ENCODE measurements around the gene RNU6-7. TPM values are rescaled to one million over a fixed set of nuclear protein-coding genes. Genes with fewer than 3 reads are reported as not detected.

RNU6-7 gene
- total RNA-seq, 1 experiment from 2014 or later = not detected

- Mint-ChIP-seq H3K4me1 (no peaks in the 10 kb centered on the region), H3K4me3 (no peak overlapping the region), H3K9me3 (peaks cover 5 to 8% of the 10 kb centered on the region in 2 experiments; a peak in 4 of 5 replicates), H3K27me3 (ENCODE audit: low read depth) (peaks cover 2% of the 10 kb centered on the region), H3K27ac (no peak overlapping the region), H3K36me3 (ENCODE audit: insufficient read depth in 1 of 3, low read depth in 3 of 3) (no peaks in the 10 kb centered on the region)
- H3K79me2 ChIP-seq (ENCODE audit: insufficient read depth, low read length) = no peaks in the 10 kb centered on the region
- H3K14ac ChIP-seq (ENCODE audit: insufficient read depth, low read length) = no peak overlapping the region
- H2BK15ac ChIP-seq (ENCODE audit: low read depth, low read length) = no peak overlapping the region
- no peak for TF ChIP-seq CTCF (conservative IDR thresholded peaks at IDR 0.05)
- no peak overlapping the region for H2AK5ac ChIP-seq (ENCODE audit: insufficient read length, low read length)
- H3K4ac ChIP-seq (ENCODE audit: low read depth, low read length) = no peak overlapping the region
- no peaks in the 10 kb centered on the region for H3K9me3 ChIP-seq (ENCODE audit: control insufficient read depth, low read depth, low read length)
- H3K18ac ChIP-seq (ENCODE audit: insufficient read length, low read depth, low read length) = no peak overlapping the region
- no peak overlapping the region for H3K23ac ChIP-seq (ENCODE audit: insufficient read length, low read depth, low read length)
- H3K79me1 ChIP-seq (ENCODE audit: insufficient read depth, low read depth, low read length, poor library complexity, severe bottlenecking) = no peaks in the 10 kb centered on the region
- no peak overlapping the region for H3T11ph ChIP-seq (ENCODE audit: low read length)
- no peak overlapping the region for H2AFZ ChIP-seq (ENCODE audit: low read length)
- no peak overlapping the region for H4K91ac ChIP-seq (ENCODE audit: insufficient read length, low read depth, low read length)
- H3K4me1 ChIP-seq (ENCODE audit: insufficient read depth, low read length) = no peaks in the 10 kb centered on the region
- H3K4me2 ChIP-seq (ENCODE audit: insufficient read depth, insufficient read length, low read length) = no peak overlapping the region
- H2BK120ac ChIP-seq (ENCODE audit: low read depth, low read length, poor library complexity, severe bottlenecking) = no peak overlapping the region
- no peak for DNase-seq
- no peak overlapping the region for H3K27ac ChIP-seq (ENCODE audit: insufficient read length, low read depth, low read length)
- no peak overlapping the region for H4K5ac ChIP-seq (ENCODE audit: insufficient read length, low read depth, low read length)
- no peaks in the 10 kb centered on the region for H3K27me3 ChIP-seq (ENCODE audit: insufficient read depth, low read length)
- no peak overlapping the region for H3K9ac ChIP-seq (ENCODE audit: extremely low read depth, insufficient read length, low read length)
- H2BK12ac ChIP-seq (ENCODE audit: insufficient read length, low read depth, low read length) = no peak overlapping the region
- no peak overlapping the region for H2BK5ac ChIP-seq (ENCODE audit: insufficient read length, low read length)
- no peaks in the 10 kb centered on the region for H4K20me1 ChIP-seq (ENCODE audit: control insufficient read depth, insufficient read depth, insufficient read length)
- H4K8ac ChIP-seq (replicated peaks; ENCODE audit: insufficient read length, low read depth, low read length) = no peak overlapping the region
- WGBS (ENCODE audit: extremely low coverage, insufficient read length, low lambda C conversion rate) = no CpG with 5 or more reads among the region's 3 CpGs
- H2BK20ac ChIP-seq (ENCODE audit: low read depth, low read length, poor library complexity, severe bottlenecking) = no peak overlapping the region
- H3K23me2 ChIP-seq (ENCODE audit: insufficient read length, low read depth, low read length, poor library complexity, severe bottlenecking) = no peaks in the 10 kb centered on the region
- H3K56ac ChIP-seq (ENCODE audit: insufficient read length, low read depth, low read length) = no peak overlapping the region
Observed at GRCh38 chr14:32190673-32191072, 11.2 kb upstream of the RNU6-7 start.
